ENCODE measurements around the gene TNKS2. TPM values are rescaled to one million over a fixed set of nuclear protein-coding genes. Genes with fewer than 3 reads are reported as not detected.

TNKS2 gene
- total RNA-seq, 1 donor from 2014 or later: 52.5 TPM

DNA sequence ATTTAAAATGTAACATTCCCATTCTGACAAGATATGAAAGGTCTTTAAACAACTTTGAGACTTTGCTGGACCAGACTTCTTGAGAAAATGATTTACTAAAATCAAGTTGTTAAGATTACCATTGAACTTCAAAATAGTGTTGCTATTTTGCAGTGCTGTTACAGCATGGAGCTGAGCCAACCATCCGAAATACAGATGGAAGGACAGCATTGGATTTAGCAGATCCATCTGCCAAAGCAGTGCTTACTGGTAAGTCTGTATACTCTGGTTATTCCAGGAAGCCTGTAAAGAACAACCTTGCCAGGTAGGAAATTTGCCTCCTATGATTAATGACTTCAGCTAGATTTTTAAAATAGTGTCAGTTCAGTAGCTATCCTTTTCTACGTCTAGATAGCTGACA lies 18.8 kb downstream of the TNKS2 start:
- Mint-ChIP-seq H3K27me3 (ENCODE audit: unreplicated experiment) (no peaks in the 10 kb centered on the region), H3K9me3 (ENCODE audit: unreplicated experiment) (no peaks in the 10 kb centered on the region), H3K27ac (ENCODE audit: unreplicated experiment) (no peak overlapping the region), H3K4me1 (ENCODE audit: unreplicated experiment) (peaks cover 6% of the 10 kb centered on the region), H3K4me3 (ENCODE audit: unreplicated experiment) (no peak overlapping the region), H3K36me3 (ENCODE audit: low read depth, unreplicated experiment) (peaks cover 39% of the 10 kb centered on the region)
- TF ChIP-seq, protein P1, sequence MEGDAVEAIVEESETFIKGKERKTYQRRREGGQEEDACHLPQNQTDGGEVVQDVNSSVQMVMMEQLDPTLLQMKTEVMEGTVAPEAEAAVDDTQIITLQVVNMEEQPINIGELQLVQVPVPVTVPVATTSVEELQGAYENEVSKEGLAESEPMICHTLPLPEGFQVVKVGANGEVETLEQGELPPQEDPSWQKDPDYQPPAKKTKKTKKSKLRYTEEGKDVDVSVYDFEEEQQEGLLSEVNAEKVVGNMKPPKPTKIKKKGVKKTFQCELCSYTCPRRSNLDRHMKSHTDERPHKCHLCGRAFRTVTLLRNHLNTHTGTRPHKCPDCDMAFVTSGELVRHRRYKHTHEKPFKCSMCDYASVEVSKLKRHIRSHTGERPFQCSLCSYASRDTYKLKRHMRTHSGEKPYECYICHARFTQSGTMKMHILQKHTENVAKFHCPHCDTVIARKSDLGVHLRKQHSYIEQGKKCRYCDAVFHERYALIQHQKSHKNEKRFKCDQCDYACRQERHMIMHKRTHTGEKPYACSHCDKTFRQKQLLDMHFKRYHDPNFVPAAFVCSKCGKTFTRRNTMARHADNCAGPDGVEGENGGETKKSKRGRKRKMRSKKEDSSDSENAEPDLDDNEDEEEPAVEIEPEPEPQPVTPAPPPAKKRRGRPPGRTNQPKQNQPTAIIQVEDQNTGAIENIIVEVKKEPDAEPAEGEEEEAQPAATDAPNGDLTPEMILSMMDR (IDR thresholded peaks at IDR 0.05; ENCODE audit: unreplicated experiment): no peak
- no peak for DNase-seq (ENCODE audit: low spot score)

DNA sequence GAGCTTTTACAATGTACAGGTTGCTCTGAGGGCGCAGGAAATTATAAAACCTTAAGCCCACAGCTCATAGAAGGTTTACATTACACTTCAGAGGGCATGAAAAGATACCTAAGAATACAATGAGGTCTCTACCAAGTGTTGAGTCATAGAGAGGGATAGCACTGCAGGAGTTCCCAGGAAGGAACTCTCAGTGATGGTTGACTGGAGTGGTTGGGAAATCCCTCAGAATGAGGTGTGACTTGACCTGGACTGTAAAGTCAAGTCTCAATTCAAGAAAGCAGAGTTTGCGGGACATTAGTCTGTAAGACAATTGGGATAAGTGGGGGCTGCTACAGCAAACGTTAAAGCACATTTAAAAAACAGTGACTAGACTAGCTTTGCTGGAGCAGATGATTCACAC lies 21.9 kb downstream of the TNKS2 start:
- H3K4me3 Mint-ChIP-seq (ENCODE audit: unreplicated experiment): peak overlapping the region; percentile 22
- H3K4me1 Mint-ChIP-seq (ENCODE audit: unreplicated experiment): no peaks in the 10 kb centered on the region
- TF ChIP-seq, protein P1 (IDR thresholded peaks at IDR 0.05; ENCODE audit: unreplicated experiment): no peak
- no peaks in the 10 kb centered on the region for H3K9me3 Mint-ChIP-seq (ENCODE audit: unreplicated experiment)
- H3K27me3 Mint-ChIP-seq (ENCODE audit: unreplicated experiment): no peaks in the 10 kb centered on the region
- H3K36me3 Mint-ChIP-seq (ENCODE audit: low read depth, unreplicated experiment): peaks cover 33% of the 10 kb centered on the region
- no peak overlapping the region for H3K27ac Mint-ChIP-seq (ENCODE audit: unreplicated experiment)
- no peak for DNase-seq (ENCODE audit: low spot score)

DNA sequence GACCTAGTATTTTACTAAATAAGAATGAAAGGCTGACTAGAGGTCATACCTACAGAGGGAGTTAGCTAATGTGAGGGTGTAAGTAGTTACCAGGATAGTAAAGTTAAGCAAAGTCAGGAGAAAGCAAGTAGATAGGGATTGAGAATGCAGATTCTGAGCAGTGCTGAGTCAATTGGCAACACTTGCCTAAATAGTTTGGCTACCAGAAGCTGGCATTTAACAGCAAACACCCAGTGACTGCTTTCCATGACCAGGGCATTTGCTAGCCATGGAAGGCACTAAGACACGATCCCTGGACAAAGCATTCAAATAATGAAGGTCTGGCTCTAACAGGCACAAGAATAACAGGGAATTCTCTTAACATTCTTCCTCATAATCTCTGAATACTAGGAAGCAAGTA lies 25.9 kb downstream of the TNKS2 start:
- Mint-ChIP-seq H3K27ac (ENCODE audit: unreplicated experiment) (peak overlapping the region; percentile 61), H3K4me1 (ENCODE audit: unreplicated experiment) (no peaks in the 10 kb centered on the region), H3K36me3 (ENCODE audit: low read depth, unreplicated experiment) (peaks cover 44% of the 10 kb centered on the region), H3K4me3 (ENCODE audit: unreplicated experiment) (no peak overlapping the region), H3K9me3 (ENCODE audit: unreplicated experiment) (no peaks in the 10 kb centered on the region), H3K27me3 (ENCODE audit: unreplicated experiment) (no peaks in the 10 kb centered on the region)
- TF ChIP-seq, protein P1 (IDR thresholded peaks at IDR 0.05; ENCODE audit: unreplicated experiment): no peak
- no peak for DNase-seq (ENCODE audit: low spot score)

GRCh38 chr10:91829268-91829667 lies 31.0 kb downstream of the TNKS2 start:
- DNase-seq (ENCODE audit: low spot score): no peak
- TF ChIP-seq, protein P1 (IDR thresholded peaks at IDR 0.05; ENCODE audit: unreplicated experiment): no peak
- Mint-ChIP-seq H3K27ac (ENCODE audit: unreplicated experiment) (no peak overlapping the region), H3K4me1 (ENCODE audit: unreplicated experiment) (no peaks in the 10 kb centered on the region), H3K4me3 (ENCODE audit: unreplicated experiment) (no peak overlapping the region), H3K9me3 (ENCODE audit: unreplicated experiment) (no peaks in the 10 kb centered on the region), H3K36me3 (ENCODE audit: low read depth, unreplicated experiment) (peaks cover 28% of the 10 kb centered on the region), H3K27me3 (ENCODE audit: unreplicated experiment) (no peaks in the 10 kb centered on the region)

DNA sequence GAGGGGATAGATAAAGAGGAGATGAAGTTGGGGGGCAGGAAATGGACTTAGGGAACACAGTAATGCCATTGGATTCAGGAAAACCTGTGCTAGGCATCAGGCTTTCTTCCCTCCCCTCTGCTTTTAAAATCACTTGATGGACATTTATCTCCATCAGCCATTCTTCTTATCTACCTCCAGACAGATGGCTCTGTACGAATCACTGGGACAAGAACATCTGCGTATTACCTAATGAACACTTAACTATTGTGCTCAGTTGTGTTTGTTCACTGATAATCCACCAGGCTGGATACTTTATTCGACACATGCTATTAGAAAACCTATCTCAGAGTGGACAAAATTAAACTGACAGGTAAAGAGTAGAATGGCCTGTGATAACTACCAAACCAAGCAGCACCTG lies 40.0 kb downstream of the TNKS2 start:
- H3K36me3 Mint-ChIP-seq (ENCODE audit: low read depth, unreplicated experiment): peaks cover 26% of the 10 kb centered on the region
- no peak overlapping the region for H3K27ac Mint-ChIP-seq (ENCODE audit: unreplicated experiment)
- no peaks in the 10 kb centered on the region for H3K9me3 Mint-ChIP-seq (ENCODE audit: unreplicated experiment)
- DNase-seq (ENCODE audit: low spot score): no peak
- TF ChIP-seq, protein P1 (IDR thresholded peaks at IDR 0.05; ENCODE audit: unreplicated experiment): no peak
- H3K4me3 Mint-ChIP-seq (ENCODE audit: unreplicated experiment): no peak overlapping the region
- H3K27me3 Mint-ChIP-seq (ENCODE audit: unreplicated experiment): no peaks in the 10 kb centered on the region
- peaks cover 4% of the 10 kb centered on the region for H3K4me1 Mint-ChIP-seq (ENCODE audit: unreplicated experiment)
